Astrocyte (in vitro differentiated cells and primary cell): Measurements from ENCODE around the gene SLC6A19.

ENCODE experiments used
- CTCF ChIP-seq: IDR thresholded peaks from 2 replicates; pipeline ENCODE4 v1.5.1; 2011; ENCODE audit warnings: low read depth, mild to moderate bottlenecking, inconsistent platforms, low read length, moderate library complexity; ENCODE audit not compliant: insufficient read depth
- EZH2 ChIP-seq: IDR thresholded peaks from 2 replicates; pipeline ENCODE4 v1.6.1; 2012; ENCODE audit warnings: mild to moderate bottlenecking, low read length, inconsistent platforms; ENCODE audit not compliant: insufficient read depth

- TF ChIP-seq CTCF (no peak), EZH2 (no peak)
Observed at GRCh38 chr5:1181451-1182359, 19.7 kb upstream of the SLC6A19 start.
